GM12878 (cell line): ENCODE measurements around the gene CHN1.

ENCODE experiments used
- ATF2 ChIP-seq: IDR thresholded peaks from 2 replicates; pipeline ENCODE4 v1.6.1; 2012; ENCODE audit warnings: low read length, inconsistent platforms
- CREB1 ChIP-seq: IDR thresholded peaks from 2 replicates; pipeline ENCODE4 v1.6.1; 2012; ENCODE audit warnings: low read depth, mild to moderate bottlenecking, inconsistent platforms
- MXI1 ChIP-seq: fragments of 150-350 bp; IDR thresholded peaks from 2 replicates; pipeline ENCODE4 v1.6.1; 2011; ENCODE audit warnings: low read depth, mild to moderate bottlenecking, inconsistent platforms, low read length, improper control_type of control experiment
- POLR2A ChIP-seq: IDR thresholded peaks from 2 replicates; pipeline ENCODE4 v1.6.1; 2011; ENCODE audit warnings: low read depth, mild to moderate bottlenecking, low read length
- SMC3 ChIP-seq: IDR thresholded peaks from 2 replicates; pipeline ENCODE4 v1.6.1; 2011; ENCODE audit warnings: low read length, improper control_type of control experiment, borderline replicate concordance
- YY1 ChIP-seq: IDR thresholded peaks from 2 replicates; pipeline ENCODE4 v1.6.1; 2011; ENCODE audit warnings: low read depth, mild to moderate bottlenecking, low read length
- TF ChIP-seq, protein P1 (sequence below): IDR thresholded peaks from 2 replicates; pipeline ENCODE4 v1.6.1; 2011; ENCODE audit warnings: low read depth, low read length, improper control_type of control experiment, borderline replicate concordance

DNA sequence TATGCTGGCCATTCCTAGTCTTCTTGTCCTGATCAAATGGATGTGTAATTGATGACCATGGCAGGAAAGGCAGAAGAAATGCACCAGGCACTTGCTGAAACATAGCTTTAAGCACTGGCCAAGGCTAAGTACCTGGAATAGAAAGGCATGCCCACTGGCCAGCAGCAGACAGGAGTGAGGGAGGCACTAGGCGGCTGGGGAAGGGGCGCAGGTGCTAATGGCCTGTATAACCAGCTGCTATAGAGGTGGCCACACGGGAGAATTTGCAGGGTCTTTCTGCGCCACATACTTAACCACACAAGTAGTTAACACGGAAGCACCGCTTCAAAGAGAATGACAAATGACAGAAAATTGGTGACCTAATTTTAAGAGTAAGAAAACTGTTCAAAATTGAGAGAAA lies 174.6 kb downstream of the CHN1 start:
- no peak for TF ChIP-seq ATF2
- TF ChIP-seq YY1: no peak
- TF ChIP-seq POLR2A: no peak
- TF ChIP-seq, protein P1, sequence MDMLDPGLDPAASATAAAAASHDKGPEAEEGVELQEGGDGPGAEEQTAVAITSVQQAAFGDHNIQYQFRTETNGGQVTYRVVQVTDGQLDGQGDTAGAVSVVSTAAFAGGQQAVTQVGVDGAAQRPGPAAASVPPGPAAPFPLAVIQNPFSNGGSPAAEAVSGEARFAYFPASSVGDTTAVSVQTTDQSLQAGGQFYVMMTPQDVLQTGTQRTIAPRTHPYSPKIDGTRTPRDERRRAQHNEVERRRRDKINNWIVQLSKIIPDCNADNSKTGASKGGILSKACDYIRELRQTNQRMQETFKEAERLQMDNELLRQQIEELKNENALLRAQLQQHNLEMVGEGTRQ: no peak
- no peak for TF ChIP-seq CREB1
- TF ChIP-seq SMC3: no peak
- TF ChIP-seq MXI1: no peak
